ENCODE results near the gene MS4A2.

GRCh38 chr11:60095477-60096120 lies 7.1 kb downstream of the MS4A2 start:
- TF ChIP-seq EZH2phosphoT487 (IDR thresholded peaks at IDR 0.05; ENCODE audit: low read length) (no peak), CTCF (IDR thresholded peaks at IDR 0.05; ENCODE audit: low read length) (no peak), EZH2 (optimal IDR thresholded peaks at IDR 0.05; ENCODE audit: low read depth, low read length) (no peak)
